HG03571 (cell line): ENCODE results near the gene KLHL42.

Source experiments
- ATAC-seq: cut with Tn5 transposase; IDR thresholded peaks from one replicate; pipeline ENCODE4 v1.9.1; 2021; ENCODE audit not compliant: unreplicated experiment

KLHL42 gene

DNA sequence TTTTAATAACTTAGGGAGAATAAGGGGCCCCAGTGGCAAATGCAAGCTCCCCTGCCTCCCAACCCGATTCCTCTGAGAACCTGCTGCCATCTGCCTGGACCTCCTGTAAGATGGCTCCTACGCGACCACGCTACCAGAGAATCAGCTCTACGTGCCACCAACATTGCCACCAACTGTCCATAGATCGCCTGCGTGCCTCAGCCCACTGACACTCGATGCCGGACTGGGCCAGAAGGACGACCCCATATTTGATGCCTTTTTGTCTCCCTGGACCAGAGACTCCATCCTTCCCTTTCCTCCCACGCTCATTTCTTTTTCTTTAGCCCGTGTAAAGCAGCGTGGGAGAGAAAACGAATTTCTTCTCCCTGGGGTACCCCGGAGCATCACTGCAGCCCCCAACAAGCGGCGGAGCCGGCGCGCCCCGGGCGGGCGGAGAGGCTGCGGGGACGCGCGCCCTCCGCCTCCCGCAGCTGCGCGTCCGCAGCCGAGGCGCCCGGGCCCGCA is 565 bp upstream of the KLHL42 start:
- ATAC-seq, result peak; percentile 19

DNA sequence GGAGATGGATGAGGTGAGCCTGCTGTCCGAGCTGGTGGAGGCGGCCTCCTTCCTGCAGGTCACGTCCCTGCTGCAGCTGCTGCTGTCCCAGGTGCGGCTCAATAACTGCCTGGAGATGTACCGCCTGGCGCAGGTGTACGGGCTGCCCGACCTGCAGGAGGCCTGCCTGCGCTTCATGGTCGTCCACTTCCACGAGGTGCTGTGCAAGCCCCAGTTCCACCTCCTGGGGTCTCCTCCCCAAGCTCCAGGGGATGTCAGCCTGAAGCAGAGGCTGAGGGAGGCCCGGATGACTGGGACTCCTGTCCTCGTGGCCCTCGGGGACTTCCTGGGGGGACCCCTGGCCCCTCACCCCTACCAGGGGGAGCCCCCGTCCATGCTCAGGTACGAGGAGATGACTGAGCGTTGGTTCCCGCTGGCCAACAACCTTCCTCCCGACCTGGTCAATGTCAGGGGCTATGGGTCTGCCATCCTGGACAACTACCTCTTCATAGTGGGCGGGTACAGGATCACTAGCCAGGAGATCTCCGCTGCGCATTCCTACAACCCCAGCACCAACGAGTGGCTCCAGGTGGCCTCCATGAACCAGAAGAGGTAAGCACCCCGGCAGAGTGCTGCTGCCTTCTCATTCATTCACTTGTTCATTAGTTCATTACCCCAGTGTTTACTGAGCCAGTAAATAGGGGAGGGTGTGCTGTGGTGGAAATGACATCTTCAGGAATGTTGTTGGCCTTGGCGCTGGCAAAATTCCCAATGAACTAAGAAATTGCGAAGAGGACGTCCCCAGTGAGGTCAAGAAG is 777 bp downstream of the KLHL42 start:
- peak; percentile 31 for ATAC-seq

DNA sequence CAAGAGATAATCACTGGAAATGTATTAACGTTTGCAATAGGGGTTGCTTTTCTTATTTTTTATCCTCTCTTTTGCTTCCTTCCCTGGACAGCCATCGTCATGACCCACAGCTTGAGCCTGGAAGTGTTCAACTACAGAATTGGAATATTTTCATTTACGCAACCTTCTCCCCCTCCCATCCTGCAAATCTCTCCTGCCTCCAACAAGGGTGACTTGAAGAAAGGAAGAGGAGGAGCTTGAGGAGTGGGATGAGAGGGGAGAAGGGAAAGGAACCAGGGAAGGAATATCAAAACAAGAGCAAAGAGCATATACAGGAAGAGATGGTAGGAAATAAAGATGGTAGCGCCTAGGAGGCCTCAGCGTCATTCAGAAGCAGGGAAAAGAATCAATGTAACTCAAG is 1.6 kb downstream of the KLHL42 start:
- no peak for ATAC-seq

DNA sequence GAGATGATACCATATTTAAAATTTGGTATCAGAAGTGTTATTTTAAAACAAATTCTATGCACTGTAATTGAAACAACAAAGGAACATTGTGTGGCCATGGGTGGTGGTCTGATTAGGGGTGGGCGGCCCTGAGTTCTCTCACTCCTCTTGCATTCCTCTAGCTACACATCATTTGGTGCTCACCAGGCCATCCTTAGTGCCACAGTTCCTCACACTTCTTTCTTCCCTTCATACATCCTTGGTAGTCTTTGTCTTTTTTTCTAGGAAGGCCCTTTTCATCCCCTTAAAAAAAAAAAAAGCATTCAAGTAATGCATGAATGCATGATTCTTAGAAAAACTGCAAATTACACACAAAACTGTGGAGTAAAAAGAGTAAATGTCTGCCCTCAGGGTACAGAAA is 2.4 kb downstream of the KLHL42 start:
- no peak for ATAC-seq

GRCh38 chr12:27785882-27786570 is 6.0 kb downstream of the KLHL42 start:
- ATAC-seq, result no peak

DNA sequence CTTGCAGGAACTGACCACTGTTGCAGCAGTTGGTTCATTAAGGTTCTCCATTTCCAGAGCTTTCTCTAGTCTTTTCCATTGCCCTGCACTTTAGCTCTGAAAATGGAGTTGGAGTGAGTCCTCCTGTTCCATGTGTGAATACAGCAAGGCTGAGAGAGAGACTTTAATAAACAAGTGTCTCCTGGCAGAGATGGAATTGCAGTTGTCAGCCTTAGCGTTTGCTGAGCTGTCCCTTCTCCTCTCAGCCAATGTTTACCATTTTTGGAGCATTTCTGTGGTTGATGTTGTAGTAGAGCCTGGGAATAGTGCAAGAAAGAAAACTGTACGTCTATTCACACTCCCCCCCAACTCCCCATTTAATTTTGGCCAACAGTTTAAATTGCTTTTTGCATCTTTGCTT is 7.5 kb downstream of the KLHL42 start:
- no peak for ATAC-seq

- no peak for ATAC-seq
Measured at GRCh38 chr12:27790179-27790578, 10.1 kb downstream of the KLHL42 start.

DNA sequence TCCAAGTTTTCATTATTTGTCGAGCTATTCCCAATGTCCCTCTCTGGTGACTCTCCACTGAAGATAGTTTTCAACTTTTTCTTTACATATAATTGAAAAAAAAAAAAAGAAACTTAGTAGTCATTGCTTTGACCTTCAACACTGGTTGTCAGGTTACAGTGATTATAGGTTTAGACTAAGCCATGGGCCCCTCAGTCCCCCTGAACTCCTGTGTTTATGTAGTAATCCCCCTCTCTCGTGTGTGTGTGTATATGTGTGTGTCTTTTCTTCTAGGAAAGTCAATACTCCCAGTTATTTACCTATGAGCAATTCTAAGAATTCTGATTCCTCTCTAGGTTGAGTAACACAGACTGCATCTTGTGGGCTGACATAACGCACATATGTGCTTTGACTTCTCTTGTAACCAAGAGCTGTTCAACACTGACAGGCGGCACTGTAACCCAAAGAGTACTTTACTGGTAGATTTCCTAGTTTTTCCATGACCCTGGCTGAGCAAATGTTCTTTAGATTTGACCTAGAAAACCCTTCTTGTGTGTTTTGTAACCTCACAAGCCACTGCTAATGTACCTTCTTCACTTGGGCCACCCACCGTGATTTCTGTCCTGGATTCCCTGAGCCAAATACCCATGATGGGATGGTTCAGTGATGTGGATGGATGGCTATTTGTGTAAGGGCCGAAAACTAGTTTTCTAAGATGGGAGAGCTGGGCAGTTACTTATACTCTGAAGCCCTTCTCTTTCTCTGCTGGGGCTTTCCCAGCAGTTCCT is 15.0 kb downstream of the KLHL42 start:
- ATAC-seq, result no peak

DNA sequence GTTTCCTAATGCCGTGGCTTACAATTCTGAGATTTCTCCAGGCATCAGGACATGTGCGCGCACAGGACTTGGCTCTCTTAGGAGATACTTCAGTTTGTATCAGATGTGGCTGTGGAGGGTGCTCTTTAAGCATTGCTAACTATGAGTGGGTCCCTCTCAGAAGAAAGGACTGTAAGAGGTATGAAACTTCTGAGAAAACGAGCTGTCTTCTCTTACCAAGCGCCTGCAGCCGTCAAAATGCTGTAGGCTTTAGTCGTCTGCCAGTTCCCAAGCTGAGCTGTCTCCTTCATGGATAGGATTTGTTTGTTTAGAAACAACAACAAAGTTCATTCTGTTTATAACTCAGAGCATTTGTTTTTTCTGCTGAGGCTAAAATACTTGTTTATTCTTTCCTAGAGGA is 16.1 kb downstream of the KLHL42 start:
- no peak for ATAC-seq

- no peak for ATAC-seq
Measured at GRCh38 chr12:27797301-27798025, 17.4 kb downstream of the KLHL42 start.

DNA sequence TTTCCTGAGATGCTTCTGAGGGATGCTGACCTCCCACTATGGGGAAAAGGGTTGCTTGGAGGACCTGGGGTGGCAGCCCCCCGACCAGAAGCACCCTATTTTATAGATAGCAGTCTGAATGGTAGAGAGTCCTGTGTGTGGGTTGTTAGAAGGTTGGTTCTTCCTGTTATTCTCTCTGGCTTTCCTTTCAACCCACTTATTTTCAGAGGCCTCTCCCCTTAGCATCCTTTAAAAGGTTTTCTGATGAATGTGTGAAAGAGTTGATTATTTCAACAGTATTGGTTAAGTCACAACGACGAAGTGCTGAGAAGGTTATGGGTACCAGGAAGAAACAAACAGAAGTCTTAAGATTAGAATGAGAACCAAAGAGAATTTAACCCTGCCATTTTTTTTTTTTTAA is 20.8 kb downstream of the KLHL42 start:
- no peak for ATAC-seq

- no peak for ATAC-seq
Measured at GRCh38 chr12:27801630-27802029, 21.6 kb downstream of the KLHL42 start.

DNA sequence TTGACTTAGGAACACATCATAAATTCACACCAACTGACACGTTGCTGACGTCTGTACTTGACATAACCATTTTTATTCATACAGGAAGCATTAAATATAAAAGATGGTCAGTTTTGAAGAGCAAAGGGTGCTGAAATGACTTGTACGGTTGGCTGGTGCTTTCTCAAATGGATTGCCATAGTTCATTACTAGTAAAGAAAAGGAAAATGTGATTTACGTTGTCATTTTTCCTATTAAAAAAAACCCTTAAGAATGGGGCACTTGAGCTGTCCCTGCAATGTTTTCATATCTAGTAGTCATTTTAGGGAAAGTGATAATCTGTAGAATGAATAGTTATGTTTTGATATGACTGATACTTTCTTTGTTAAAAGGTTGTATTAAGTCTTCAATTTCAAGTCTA is 22.5 kb downstream of the KLHL42 start:
- ATAC-seq, result no peak

DNA sequence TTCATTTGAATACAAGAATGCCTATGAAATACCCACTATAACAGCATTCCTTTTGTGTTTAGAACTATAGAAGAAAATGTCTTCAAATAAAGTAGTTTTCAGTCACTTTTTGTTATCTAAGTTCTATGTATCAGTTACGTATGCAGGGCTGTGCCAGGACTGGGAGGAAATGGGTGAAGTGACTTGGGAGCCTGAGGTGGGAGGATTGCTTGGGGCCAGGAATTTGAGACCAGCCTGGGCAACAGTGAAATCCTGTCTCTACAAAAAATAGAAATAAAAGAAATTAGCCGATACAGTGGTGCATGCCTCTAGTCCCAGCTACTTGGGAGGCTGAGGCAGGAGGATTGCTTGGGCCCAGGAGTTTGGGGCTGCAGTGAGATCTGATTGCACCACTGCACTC is 22.9 kb downstream of the KLHL42 start:
- no peak for ATAC-seq

DNA sequence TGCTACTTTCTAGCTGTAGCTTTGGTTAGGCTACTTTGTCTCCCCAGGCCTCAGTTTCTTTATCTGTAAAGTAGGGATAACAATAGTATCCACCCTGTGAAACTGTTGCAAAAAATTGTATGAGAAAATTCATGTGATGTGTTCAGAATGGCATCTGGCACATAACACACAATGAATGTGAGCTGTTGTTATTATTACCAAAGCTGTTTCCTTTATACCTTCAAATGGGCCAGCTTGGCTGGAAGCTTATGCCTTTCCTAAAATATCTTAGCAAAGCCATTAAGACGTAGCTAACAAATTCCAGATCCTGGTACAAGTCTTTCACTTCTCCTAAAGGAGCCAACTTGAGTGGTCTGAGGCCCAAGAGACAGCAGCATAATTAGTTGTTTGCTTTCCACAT is 25.2 kb downstream of the KLHL42 start:
- ATAC-seq, result no peak

DNA sequence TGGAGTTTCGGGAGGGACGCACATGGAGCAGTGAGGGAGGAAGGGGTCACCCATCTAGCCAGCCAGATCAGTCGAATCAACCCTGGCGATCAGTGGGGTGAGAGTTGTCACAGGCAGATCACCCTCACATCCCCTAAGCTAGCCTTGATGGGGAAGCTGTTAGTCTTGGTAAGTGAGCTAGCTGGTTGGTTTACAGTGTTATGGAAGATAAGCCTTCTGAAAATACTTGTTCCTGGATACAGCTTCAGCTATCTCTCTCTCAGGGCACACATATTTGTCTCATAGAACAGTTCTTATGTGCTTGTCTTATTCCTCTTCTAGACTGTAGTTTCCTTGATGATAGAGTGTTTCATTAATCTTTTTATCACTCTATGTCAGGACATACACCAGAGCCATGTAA is 26.2 kb downstream of the KLHL42 start:
- no peak for ATAC-seq

GRCh38 chr12:27807063-27807703 is 27.1 kb downstream of the KLHL42 start:
- no peak for ATAC-seq

- ATAC-seq, result no peak
Measured at GRCh38 chr12:27808841-27809240, 28.8 kb downstream of the KLHL42 start.

- no peak for ATAC-seq
Measured at GRCh38 chr12:27810756-27811155, 30.7 kb downstream of the KLHL42 start.

- no peak for ATAC-seq
Measured at GRCh38 chr12:27812502-27812901, 32.5 kb downstream of the KLHL42 start.

DNA sequence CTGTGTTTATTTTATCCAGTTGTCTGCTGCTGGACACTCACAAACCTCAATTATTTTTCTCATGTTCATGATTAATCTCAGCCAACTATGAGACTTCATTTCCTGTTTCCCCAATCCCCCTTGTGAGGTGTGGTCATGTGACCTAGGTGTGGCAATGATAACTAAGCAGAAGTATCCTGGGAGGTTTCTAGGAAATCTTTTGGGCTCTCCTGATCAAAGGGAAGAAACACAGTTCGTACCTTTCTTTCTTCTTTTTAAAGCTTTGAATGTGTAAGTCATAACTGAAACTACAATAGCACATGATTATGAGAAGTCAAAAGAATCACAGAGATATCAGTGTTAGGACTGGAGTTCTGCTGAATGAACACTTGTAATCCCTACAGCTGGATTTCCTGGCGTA is 34.4 kb downstream of the KLHL42 start:
- no peak for ATAC-seq
